Endothelial cell of umbilical vein (primary cell): ENCODE data around the gene CRHR1. TPM values are rescaled to one million over a fixed set of nuclear protein-coding genes. Genes with fewer than 3 reads are reported as not detected.

Source experiments
- BruUV-seq: library from RNA; stranded (reverse); fragments of 400-500 nt; replicated peaks from 2 replicates; lab custom pipeline; 2021; lab: Mats Ljungman, UMichigan
- CTCF ChIA-PET: fragments of 300-600, 350-600 bp; sonication (Branson Sonifier 250); formaldehyde crosslinking; loops from one replicate; lab custom pipeline; 2021; ENCODE audit warnings: antibody characterized with exemption, inconsistent platforms; lab: Charles Lee
- POLR2A ChIA-PET: fragments of 300-600, 350-600 bp; sonication (Branson Sonifier 250); formaldehyde crosslinking; loops from one replicate; lab custom pipeline; 2021; ENCODE audit warnings: antibody characterized with exemption, inconsistent platforms; lab: Charles Lee
- DNase-seq: peaks from one replicate; pipeline ENCODE4 v3.0.0-alpha.2; 2011; ENCODE audit warnings: low read depth, low spot score
- FAIRE-seq: peaks from 2 replicates; lab custom pipeline; 2011; peaks lifted over from hg19 to GRCh38; lab: Jason Lieb, UNC
- H2AFZ ChIP-seq: 2 replicates; pipeline ENCODE4 v1.6.0; 2012; ENCODE audit warnings: low read depth, low read length, control low read depth, inconsistent platforms
- H3K27ac ChIP-seq: 2 replicates; pipeline ENCODE4 v1.5.1; 2011; ENCODE audit warnings: low read depth, mild to moderate bottlenecking, control low read depth, low read length, moderate library complexity; ENCODE audit not compliant: insufficient read depth
- H3K27me3 ChIP-seq, 2 experiments: 2 replicates each; pipeline versions ENCODE4 v1.6.0 to v1.6.1; 2011; ENCODE audit warnings: low read length in 2 of 2, mixed read lengths in 1 of 2; ENCODE audit not compliant: control insufficient read depth in 2 of 2, insufficient read depth in 2 of 2
- H3K36me3 ChIP-seq, 2 experiments: 2 replicates in 1 of 2; 3 replicates in 1 of 2; pipeline ENCODE4 v1.5.1; 2011; ENCODE audit warnings: low read length in 2 of 2, mild to moderate bottlenecking in 1 of 2, moderate library complexity in 1 of 2; ENCODE audit not compliant: control insufficient read depth in 2 of 2, insufficient read depth in 2 of 2; ENCODE audit errors: extremely low read depth in 1 of 2
- H3K4me1 ChIP-seq: 3 replicates; pipeline ENCODE4 v1.5.1; 2011; ENCODE audit warnings: mild to moderate bottlenecking, low read length; ENCODE audit not compliant: control insufficient read depth, insufficient read depth; ENCODE audit errors: extremely low read depth
- H3K4me2 ChIP-seq: 2 replicates; pipeline ENCODE4 v1.6.1; 2011; ENCODE audit warnings: low read length, control low read depth, mixed read lengths; ENCODE audit not compliant: insufficient read depth
- H3K4me3 ChIP-seq, 3 experiments: fragments of 200-600 bp in 1 of 3; sonication (generic), shearing (Covaris generic) in 1 of 3; replicated peaks in 1 of 3; 2 replicates each; pipeline ENCODE4 v1.5.1; 2011 to 2016; ENCODE audit warnings: control low read depth in 3 of 3, low read length in 3 of 3, mild to moderate bottlenecking in 2 of 3, inconsistent platforms in 1 of 3, low read depth in 1 of 3, moderate library complexity in 1 of 3; ENCODE audit not compliant: insufficient read depth in 1 of 3
- H3K79me2 ChIP-seq: 2 replicates; pipeline ENCODE4 v1.6.0; 2012; ENCODE audit warnings: low read length, inconsistent platforms; ENCODE audit not compliant: control insufficient read depth, insufficient read depth
- H3K9ac ChIP-seq: replicated peaks from 2 replicates; pipeline ENCODE3; 2011; ENCODE audit warnings: low read length, control low read depth; ENCODE audit not compliant: insufficient read depth; ENCODE audit errors: extremely low read depth
- H3K9me1 ChIP-seq: replicated peaks from 3 replicates; pipeline ENCODE4 v1.6.0; 2011; ENCODE audit warnings: mild to moderate bottlenecking, low read length; ENCODE audit not compliant: control insufficient read depth, insufficient read depth; ENCODE audit errors: extremely low read depth
- H3K9me3 ChIP-seq: replicated peaks from 2 replicates; pipeline ENCODE4 v1.5.1; 2012; ENCODE audit warnings: low read length, inconsistent platforms; ENCODE audit not compliant: control insufficient read depth, insufficient read depth
- H4K20me1 ChIP-seq: replicated peaks from 2 replicates; pipeline ENCODE3; 2011; ENCODE audit warnings: mild to moderate bottlenecking, low read length; ENCODE audit not compliant: control insufficient read depth, insufficient read depth; ENCODE audit errors: extremely low read depth
- CTCF ChIP-seq, 2 donors: IDR thresholded peaks; 1 replicate in 1 of 2; 2 replicates in 1 of 2; pipeline ENCODE4 v1.5.1; 2011; ENCODE audit warnings: low read length in 2 of 2, mild to moderate bottlenecking in 2 of 2, moderate library complexity in 2 of 2, control low read depth in 1 of 2, inconsistent platforms in 1 of 2, low read depth in 1 of 2; ENCODE audit not compliant: insufficient read depth in 1 of 2; ENCODE audit errors: extremely low read depth in 1 of 2
- EZH2 ChIP-seq: IDR thresholded peaks from 2 replicates; pipeline ENCODE4 v1.6.1; 2012; ENCODE audit warnings: borderline replicate concordance, low read depth, mild to moderate bottlenecking, moderate library complexity, low read length, inconsistent platforms; ENCODE audit not compliant: severe bottlenecking
- FOS ChIP-seq: IDR thresholded peaks from 2 replicates; pipeline ENCODE4 v1.6.1; 2011; ENCODE audit warnings: mild to moderate bottlenecking, low read length, moderate library complexity, borderline replicate concordance; ENCODE audit not compliant: insufficient read depth
- GATA2 ChIP-seq: IDR thresholded peaks from 2 replicates; pipeline ENCODE4 v1.7.0; 2011; ENCODE audit warnings: low read depth, mild to moderate bottlenecking, moderate library complexity, mixed read lengths, low read length; ENCODE audit not compliant: insufficient read length, insufficient read depth
- JUN ChIP-seq: IDR thresholded peaks from 2 replicates; pipeline ENCODE4 v1.6.1; 2011; ENCODE audit warnings: borderline replicate concordance, low read depth; ENCODE audit not compliant: insufficient read length, insufficient read depth
- MAX ChIP-seq: IDR thresholded peaks from 2 replicates; pipeline ENCODE4 v1.6.1; 2011; ENCODE audit not compliant: insufficient read depth, insufficient read length
- MYC ChIP-seq: IDR thresholded peaks from one replicate; pipeline ENCODE4 v1.6.1; 2011; ENCODE audit warnings: mild to moderate bottlenecking, low read depth, low read length
- POLR2A ChIP-seq: IDR thresholded peaks from 2 replicates; pipeline ENCODE4 v1.6.1; 2012; ENCODE audit warnings: low read depth, mild to moderate bottlenecking, control low read depth, low read length
- POLR2AphosphoS5 ChIP-seq: IDR thresholded peaks from 2 replicates; pipeline ENCODE4 v1.6.1; 2012; ENCODE audit warnings: low read depth, mild to moderate bottlenecking, control low read depth, low read length, moderate library complexity; ENCODE audit not compliant: insufficient read depth
- dilution Hi-C: fragments of 300-500 bp; cut with MboI; formaldehyde crosslinking; loops from one replicate; pipeline ENCODE4 v1.15.0; 2019; ENCODE audit warnings: low sequenced_read_pairs; ENCODE audit not compliant: extremely low pct_ligation_motif_present
- intact Hi-C: fragments of 100-400 bp; cut with micrococcal nuclease; formaldehyde crosslinking; loops from one replicate; pipeline ENCODE4 v1.10.0; 2022
- polyA plus RNA-seq, 4 experiments: library from polyadenylated mRNA; depleted of rRNA in 3 of 4; stranded (reverse) in 3 of 4; unstranded in 1 of 4; fragments of >200 nt; gene quantifications; 2 replicates each; pipeline versions ENCODE4 v1.2.1 to v1.2.3, GENCODE V29; 2011 to 2012; ENCODE audit warnings: missing spikeins in 1 of 4
- total RNA-seq: library from RNA; stranded (reverse); gene quantifications from 2 replicates; pipeline ENCODE4 v1.2.3, GENCODE V29; 2021

The CRHR1 gene
- total and polyA plus RNA-seq, 2 donors (not counting 3 experiments of a cell fraction or from before 2014, with no cell fraction given), result not detected

- BruUV-seq, result no TSS peak
- FAIRE-seq (no peak), DNase-seq (no peak)
- Histone ChIP-seq H2AFZ (no peak overlapping the region), H3K4me2 (no peak overlapping the region), H3K79me2 (no peaks in the 10 kb centered on the region), H3K27me3 (peaks cover 2 to 3% of the 10 kb centered on the region in 2 experiments), H3K9me3 (no peaks in the 10 kb centered on the region), H3K27ac (no peak overlapping the region), H3K4me3 (no peak overlapping the region), H3K36me3 (no peaks in the 10 kb centered on the region), H3K9me1 (no peaks in the 10 kb centered on the region), H4K20me1 (no peaks in the 10 kb centered on the region), H3K9ac (no peak overlapping the region), H3K4me1 (no peaks in the 10 kb centered on the region)
- no peak for TF ChIP-seq JUN
- no peak for TF ChIP-seq MAX
- TF ChIP-seq MYC, result no peak
- TF ChIP-seq POLR2A, result no peak
- no peak for TF ChIP-seq CTCF (IDR thresholded peaks at IDR 0.05; ENCODE audit: extremely low read depth in 1 of 2, insufficient read depth in 1 of 2, low read depth in 1 of 2, low read length in 2 of 2)
- TF ChIP-seq GATA2, result no peak
- TF ChIP-seq FOS, result no peak
- TF ChIP-seq POLR2AphosphoS5, result no peak
- TF ChIP-seq EZH2, result no peak
- dilution Hi-C loops, result no loop called here
- POLR2A ChIA-PET, result no interaction called here
- intact Hi-C loops, result no loop called here
- CTCF ChIA-PET, result interaction anchor here (0.8 kb wide), 1 partner anchor 42 kb away, joined by 3 read pairs; no protein-coding TSS in a partner anchor
Observed at GRCh38 chr17:45874151-45874550, 90.0 kb downstream of the CRHR1 start.
